ENCODE results near the gene UVSSA. TPM values are rescaled to one million over a fixed set of nuclear protein-coding genes. Genes with fewer than 3 reads are reported as not detected.

The UVSSA gene
- total RNA-seq (ENCODE audit: unreplicated experiment): 22.1 TPM
- long read RNA-seq: 0 reads

GRCh38 chr4:1346781-1347409 is at the start of gene UVSSA:
TSS of gene UVSSA (plus strand) at chr4:1347208. CDS start at chr4:1348092, 884 bp downstream.
- H3K9me3 Mint-ChIP-seq (ENCODE audit: unreplicated experiment): no peaks in the 10 kb centered on the region
- H3K27ac Mint-ChIP-seq (ENCODE audit: unreplicated experiment): peak within 1 kb of the TSS; percentile 87
- H3K4me1 Mint-ChIP-seq (ENCODE audit: unreplicated experiment): peaks cover 20% of the 10 kb centered on the region
- H3K27me3 Mint-ChIP-seq (ENCODE audit: unreplicated experiment): peaks cover 18% of the 10 kb centered on the region
- peak; percentile 100 for DNase-seq (ENCODE audit: low spot score)
- TF ChIP-seq CTCF (IDR thresholded peaks at IDR 0.05; ENCODE audit: unreplicated experiment): no peak
- peak within 1 kb of the TSS; percentile 95 for H3K4me3 Mint-ChIP-seq (ENCODE audit: unreplicated experiment)
- peaks cover 16% of the 10 kb centered on the region for H3K36me3 Mint-ChIP-seq (ENCODE audit: low read depth, unreplicated experiment)

GRCh38 chr4:1297456-1298325 is 49.3 kb upstream of the UVSSA start:
- Mint-ChIP-seq H3K27me3 (ENCODE audit: unreplicated experiment) (peaks cover 3% of the 10 kb centered on the region), H3K9me3 (ENCODE audit: unreplicated experiment) (no peaks in the 10 kb centered on the region), H3K36me3 (ENCODE audit: low read depth, unreplicated experiment) (peaks cover 25% of the 10 kb centered on the region), H3K4me1 (ENCODE audit: unreplicated experiment) (peaks cover 20% of the 10 kb centered on the region), H3K27ac (ENCODE audit: unreplicated experiment) (peak overlapping the region; percentile 59), H3K4me3 (ENCODE audit: unreplicated experiment) (peak overlapping the region; percentile 59)
- TF ChIP-seq CTCF (IDR thresholded peaks at IDR 0.05; ENCODE audit: unreplicated experiment): no peak
- no peak for DNase-seq (ENCODE audit: low spot score)

- Mint-ChIP-seq H3K4me1 (ENCODE audit: unreplicated experiment) (peaks cover 20% of the 10 kb centered on the region), H3K27ac (ENCODE audit: unreplicated experiment) (no peak overlapping the region), H3K4me3 (ENCODE audit: unreplicated experiment) (no peak overlapping the region), H3K27me3 (ENCODE audit: unreplicated experiment) (peaks cover 3% of the 10 kb centered on the region), H3K9me3 (ENCODE audit: unreplicated experiment) (no peaks in the 10 kb centered on the region), H3K36me3 (ENCODE audit: low read depth, unreplicated experiment) (peaks cover 25% of the 10 kb centered on the region)
- TF ChIP-seq CTCF (IDR thresholded peaks at IDR 0.05; ENCODE audit: unreplicated experiment): no peak
- DNase-seq (ENCODE audit: low spot score): no peak
Observed at GRCh38 chr4:1298461-1298860, 48.5 kb upstream of the UVSSA start.

GRCh38 chr4:1299301-1299860 is 47.6 kb upstream of the UVSSA start:
- H3K27ac Mint-ChIP-seq (ENCODE audit: unreplicated experiment): peak overlapping the region; percentile 50
- peaks cover 16% of the 10 kb centered on the region for H3K4me1 Mint-ChIP-seq (ENCODE audit: unreplicated experiment)
- no peak overlapping the region for H3K4me3 Mint-ChIP-seq (ENCODE audit: unreplicated experiment)
- H3K27me3 Mint-ChIP-seq (ENCODE audit: unreplicated experiment): peaks cover 3% of the 10 kb centered on the region
- no peak for TF ChIP-seq CTCF (IDR thresholded peaks at IDR 0.05; ENCODE audit: unreplicated experiment)
- H3K36me3 Mint-ChIP-seq (ENCODE audit: low read depth, unreplicated experiment): peaks cover 25% of the 10 kb centered on the region
- no peak for DNase-seq (ENCODE audit: low spot score)
- H3K9me3 Mint-ChIP-seq (ENCODE audit: unreplicated experiment): no peaks in the 10 kb centered on the region

All from endothelial cell (in vitro differentiated cells).